Amniotic epithelial cell (primary cell): ENCODE measurements around the gene ZBTB20.

Source experiments
- DNase-seq: peaks from one replicate; pipeline ENCODE4 v3.0.0-alpha.2; 2010; ENCODE audit warnings: low read depth

Gene ZBTB20

DNA sequence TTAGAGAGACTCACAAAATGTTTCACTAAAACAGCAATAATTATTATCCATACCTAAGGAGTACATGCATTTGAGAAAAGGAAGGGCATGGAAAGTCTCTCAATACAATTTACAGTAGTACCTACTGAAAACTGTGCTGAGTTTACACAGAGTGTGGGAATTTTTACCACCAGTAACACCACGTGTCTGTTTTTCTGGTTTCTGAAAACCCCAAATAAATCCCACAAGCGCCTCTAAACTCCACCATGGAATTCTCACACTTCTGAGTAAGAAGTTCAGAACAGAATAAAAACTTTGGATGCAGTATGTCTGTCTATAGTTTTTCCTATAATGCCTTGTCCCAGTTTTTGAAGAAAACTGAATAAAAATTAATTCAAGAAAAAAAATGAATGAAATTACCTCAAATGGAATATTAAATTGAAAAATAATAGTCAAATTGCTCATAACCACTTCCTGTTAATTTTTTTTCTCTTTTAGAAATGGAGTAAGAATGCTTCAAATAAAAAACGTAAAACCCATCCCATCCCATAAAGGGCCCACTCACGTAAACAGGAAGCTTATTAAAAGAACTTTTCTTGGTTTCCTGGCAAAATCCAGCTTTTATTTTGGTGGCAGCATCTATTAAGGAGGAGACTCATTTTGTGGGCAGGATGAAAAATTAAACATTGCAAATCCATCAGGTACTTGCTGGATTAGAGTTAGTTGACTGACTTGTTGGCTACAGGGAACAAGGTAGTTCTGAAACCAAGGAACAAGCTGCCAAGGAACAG lies 475.2 kb downstream of the ZBTB20 start:
- peak; percentile 9 for DNase-seq

DNA sequence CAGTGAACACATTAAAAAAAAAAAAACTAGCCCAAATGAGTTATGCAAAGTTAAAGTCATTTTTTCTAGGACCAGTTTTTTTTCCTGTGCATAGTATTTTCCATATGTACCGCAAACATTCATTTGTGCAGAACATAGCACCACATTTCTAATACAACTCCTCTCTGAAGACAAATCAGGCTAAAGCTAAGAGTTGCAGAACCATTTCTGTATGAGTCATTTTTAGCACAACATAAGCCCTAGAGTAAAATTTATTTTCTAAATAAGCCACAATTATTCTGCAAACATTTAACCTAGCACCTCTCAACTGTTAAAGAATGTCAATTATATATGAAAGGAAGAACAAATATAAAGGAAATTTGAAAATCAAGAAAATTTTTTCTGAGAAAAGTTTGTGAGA lies 477.5 kb downstream of the ZBTB20 start:
- peak; percentile 33 for DNase-seq

GRCh38 chr3:114668099-114668498 lies 479.0 kb downstream of the ZBTB20 start:
- DNase-seq = peak; percentile 5

DNA sequence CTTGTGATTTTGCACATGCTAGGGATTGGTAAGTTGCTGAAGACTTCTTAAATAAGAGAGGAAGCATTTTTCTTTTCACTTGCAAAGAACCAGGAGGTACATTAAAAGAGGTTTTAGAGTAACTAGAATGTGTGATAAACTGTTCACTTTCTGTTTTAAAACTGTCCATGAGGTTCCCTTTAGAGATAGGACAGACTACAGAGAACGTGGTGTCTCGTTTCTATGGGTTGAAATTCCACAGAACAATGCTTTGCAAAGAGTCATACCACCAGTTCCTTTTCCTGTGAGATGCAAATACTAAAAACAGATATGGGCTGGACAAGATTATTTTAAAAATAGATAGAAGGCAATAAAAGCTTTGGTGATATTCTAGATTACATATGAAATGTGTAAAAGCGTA lies 480.5 kb downstream of the ZBTB20 start:
- DNase-seq = no peak

DNA sequence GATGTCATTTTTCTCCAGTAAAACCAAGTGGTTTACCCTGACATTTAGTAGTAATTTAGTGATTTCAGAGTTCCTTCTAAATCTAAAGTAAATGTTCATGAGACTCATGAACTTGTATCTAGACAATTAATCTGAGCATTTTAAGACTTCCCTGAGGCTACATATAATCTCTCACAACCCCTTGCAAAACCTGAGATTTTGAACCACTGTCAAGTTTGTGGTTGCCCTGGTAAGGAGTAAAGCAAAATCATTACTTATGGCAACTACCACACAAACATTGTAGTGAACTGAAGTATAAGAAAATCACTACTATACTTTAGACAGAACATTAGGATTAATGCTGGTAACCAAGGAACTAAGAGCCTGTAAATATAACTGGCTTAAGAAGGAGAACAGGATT lies 483.1 kb downstream of the ZBTB20 start:
- no peak for DNase-seq

GRCh38 chr3:114660808-114661207 lies 486.3 kb downstream of the ZBTB20 start:
- no peak for DNase-seq

GRCh38 chr3:114660124-114660523 lies 487.0 kb downstream of the ZBTB20 start:
- peak; percentile 10 for DNase-seq

DNA sequence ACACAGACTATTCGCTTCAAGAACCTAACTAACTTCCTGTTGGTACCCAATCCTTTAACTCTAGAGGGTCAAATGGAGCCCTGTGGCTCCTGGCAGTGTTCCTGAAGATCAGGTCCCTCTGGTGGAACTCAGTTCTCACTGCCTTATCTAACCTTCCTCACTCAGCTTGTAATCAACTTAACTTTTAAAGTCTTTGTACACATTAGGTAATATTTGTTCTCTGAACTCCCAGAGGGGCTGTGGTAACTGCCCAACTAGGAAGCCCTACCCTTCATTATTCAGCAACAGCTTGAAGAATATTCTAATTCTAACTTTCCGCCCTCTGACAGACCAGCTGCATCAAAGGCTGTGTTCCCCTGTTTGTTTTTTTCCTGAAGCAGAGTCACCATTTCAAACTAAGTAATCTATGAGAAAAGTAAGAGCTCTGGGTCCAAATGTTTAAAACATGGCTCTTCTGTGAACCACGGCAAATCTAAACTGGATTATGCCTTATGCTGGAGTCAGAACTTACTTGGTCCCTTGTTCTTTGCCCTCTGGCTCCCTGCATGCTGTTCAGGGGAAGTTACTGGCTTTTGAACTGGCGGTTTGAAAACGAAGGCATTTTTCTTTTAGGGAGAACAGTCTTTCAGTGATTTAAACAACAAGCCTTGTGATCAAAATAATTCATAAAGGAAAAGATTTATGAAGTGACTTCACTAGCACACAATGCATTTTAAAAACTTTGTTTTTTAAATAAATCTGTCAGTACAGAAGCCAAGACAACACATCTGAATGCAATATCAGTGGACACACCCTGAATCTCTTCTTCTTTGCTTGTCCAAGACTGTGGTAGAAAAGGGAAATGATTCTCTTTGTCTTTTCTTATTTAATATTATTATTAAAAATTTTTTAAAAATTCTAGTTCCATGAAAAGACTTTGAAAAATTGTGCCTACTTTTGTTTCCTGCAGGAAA lies 487.7 kb downstream of the ZBTB20 start:
- DNase-seq = no peak

GRCh38 chr3:114651555-114651954 lies 495.5 kb downstream of the ZBTB20 start:
- DNase-seq = no peak

DNA sequence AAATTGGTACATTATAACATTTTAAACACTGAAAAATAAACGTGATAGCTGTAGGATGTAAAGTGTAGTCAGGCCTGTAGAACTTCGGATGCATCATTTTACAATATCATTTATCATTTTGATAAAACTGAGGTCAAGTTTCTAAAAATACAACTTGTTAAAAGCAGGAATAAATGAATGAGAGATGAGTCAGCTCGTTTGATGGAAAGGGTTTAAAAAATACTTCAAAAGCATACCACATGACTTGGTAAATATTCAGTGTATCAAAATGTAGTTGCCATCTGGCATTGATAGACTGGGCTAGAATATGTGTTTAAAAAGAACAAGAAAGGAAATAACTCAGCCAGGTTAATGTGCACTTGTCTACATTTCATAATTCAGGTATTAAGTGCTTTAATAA lies 496.3 kb downstream of the ZBTB20 start:
- DNase-seq = peak; percentile 61

DNA sequence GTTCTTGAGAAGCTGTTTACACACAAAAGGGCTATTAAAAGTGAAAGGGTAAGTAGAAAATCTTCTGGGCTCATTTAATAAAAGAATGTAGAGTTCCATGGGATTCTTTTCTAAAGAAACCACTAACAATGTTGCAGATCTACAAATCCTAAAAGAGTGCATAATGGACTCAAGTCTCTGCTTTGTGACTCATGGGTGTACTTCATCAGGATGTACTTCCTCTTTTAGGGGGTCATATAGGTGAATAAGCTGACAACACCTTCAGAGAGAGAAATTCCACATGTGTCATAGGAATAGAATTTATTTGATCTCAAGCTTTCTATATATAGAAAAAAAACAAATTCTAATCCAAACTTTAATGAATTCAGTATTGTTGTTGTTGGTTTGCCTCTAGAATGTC lies 497.8 kb downstream of the ZBTB20 start:
- peak; percentile 10 for DNase-seq

DNA sequence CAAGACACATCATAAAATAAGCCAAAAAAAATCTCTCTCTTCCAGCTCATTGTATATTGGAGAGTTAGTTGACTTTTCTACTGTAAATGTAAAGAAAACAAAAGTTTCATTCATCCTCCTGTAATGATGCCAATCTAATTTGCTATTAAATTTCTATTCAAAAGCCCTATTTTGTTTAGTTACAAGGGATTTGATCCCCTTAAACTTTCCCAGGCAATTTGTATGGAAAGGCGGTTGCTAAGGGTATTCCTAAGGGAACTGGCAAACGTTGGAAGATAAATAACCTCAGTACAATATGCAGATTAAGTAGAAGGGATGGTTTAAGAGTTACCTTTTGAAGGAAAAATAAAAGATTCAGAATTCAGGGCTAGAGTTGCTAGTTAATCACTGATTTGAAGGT lies 500.6 kb downstream of the ZBTB20 start:
- DNase-seq = no peak

DNA sequence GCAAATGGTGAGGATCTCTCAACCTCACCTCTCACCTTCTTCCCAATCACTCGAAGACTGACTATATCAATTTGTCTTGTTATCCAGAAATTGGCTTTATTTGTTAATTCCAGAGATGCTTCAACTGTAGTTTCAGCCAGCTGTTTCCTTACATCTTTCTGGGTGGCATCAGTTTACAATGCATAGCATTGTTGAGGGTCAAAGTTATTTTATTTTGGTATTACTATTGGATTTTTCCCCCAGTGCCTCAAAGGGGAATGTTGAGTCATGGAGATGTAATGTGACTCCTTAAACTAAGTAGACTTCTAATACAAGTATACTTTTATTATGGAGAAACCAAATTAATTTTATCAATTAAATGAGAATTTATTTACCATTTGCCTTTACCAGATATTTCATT lies 501.7 kb downstream of the ZBTB20 start:
- DNase-seq = no peak

- no peak for DNase-seq
Observed at GRCh38 chr3:114644367-114644766, 502.7 kb downstream of the ZBTB20 start.

GRCh38 chr3:114642951-114643741 lies 503.9 kb downstream of the ZBTB20 start:
- no peak for DNase-seq

DNA sequence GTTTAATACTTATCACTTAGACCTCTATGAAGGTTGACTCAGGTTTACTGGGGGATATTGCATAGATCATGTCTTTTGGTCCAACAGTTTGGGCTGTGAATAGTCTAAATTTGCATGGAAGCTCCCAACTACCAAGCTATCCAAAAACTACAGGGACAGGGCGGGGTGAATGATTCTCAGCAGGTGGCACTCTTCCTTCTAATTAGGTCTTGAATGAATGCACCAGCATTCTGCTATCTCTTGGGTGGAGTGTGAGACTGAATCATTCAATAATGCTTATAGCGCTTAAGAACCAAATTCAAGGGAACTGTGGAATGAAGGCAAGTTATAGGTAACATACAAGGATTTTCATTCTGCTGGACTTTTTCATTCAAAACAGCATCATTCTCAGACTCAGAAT lies 507.0 kb downstream of the ZBTB20 start:
- no peak for DNase-seq

GRCh38 chr3:114639171-114639570 lies 507.9 kb downstream of the ZBTB20 start:
- no peak for DNase-seq

GRCh38 chr3:114635878-114636277 lies 511.2 kb downstream of the ZBTB20 start:
- no peak for DNase-seq

DNA sequence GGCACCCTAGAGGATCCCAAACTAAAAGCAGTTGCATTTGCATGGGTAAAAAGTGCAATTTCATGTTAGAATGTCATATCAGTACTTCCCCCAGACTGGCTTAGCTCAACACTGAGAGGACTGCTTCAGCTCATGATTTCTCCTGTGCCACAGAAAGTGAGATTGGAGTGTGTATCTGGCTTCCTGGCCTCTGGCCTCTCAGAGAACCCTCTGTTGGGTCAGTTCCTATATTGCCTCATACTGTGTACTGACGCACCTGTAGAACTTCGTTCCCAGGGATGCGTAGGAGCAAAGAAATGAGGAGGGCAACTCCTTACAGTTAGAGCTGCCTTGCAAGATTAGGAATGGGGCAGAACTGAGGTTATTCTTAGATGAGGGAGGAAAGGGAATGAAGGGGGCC lies 512.5 kb downstream of the ZBTB20 start:
- DNase-seq = no peak

- no peak for DNase-seq
Observed at GRCh38 chr3:114632757-114633424, 514.2 kb downstream of the ZBTB20 start.

- peak; percentile 79 for DNase-seq
Observed at GRCh38 chr3:114627770-114628169, 519.3 kb downstream of the ZBTB20 start.

GRCh38 chr3:114626751-114627150 lies 520.3 kb downstream of the ZBTB20 start:
- peak; percentile 20 for DNase-seq
